SHP77 treated with DMSO at 0.1 percent for 48 hours (cell line): ENCODE results near the gene DHX29.

ENCODE experiments used
- DNase-seq: peaks from one replicate; lab custom pipeline; 2025; lab: John Stamatoyannopoulos, UW

DHX29 gene

DNA sequence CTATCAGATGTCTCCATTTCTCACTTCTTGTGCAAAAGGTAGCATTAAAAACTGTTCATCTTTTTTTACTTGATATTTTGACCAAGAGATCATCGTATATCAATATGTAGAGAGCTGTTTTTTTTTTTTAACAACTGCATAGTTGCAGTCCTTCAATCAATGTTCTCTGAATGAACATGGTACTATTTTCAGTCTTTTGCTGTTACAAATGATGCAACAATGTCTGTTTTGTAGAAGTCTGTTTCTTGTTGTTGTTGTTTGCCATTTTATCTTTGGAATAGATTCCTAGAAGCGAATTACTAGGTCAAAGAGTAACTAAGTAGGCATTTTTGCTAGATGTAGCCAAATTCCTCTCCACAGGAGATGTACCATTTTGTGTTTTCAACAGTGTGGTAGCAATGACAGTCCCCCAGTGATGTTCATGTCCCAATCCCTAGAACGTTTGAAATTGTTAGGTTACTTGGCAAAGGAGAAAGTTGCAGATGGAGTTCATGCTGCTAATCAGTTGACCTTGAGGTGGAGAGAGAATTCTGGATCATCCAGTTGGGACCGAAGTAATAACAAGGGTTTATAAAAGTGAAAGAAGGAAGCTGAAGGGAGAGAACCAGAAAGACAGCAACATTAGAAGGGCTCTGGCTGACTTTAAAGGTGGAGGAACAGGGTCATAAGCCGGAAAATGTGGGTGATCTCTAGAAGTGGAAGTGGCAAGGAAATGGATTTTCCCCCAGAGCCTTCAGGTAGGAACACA lies 6.5 kb upstream of the DHX29 start:
- DNase-seq: no peak

GRCh38 chr5:55308254-55308836 lies 851 bp upstream of the DHX29 start:
- peak; percentile 33 for DNase-seq

DNA sequence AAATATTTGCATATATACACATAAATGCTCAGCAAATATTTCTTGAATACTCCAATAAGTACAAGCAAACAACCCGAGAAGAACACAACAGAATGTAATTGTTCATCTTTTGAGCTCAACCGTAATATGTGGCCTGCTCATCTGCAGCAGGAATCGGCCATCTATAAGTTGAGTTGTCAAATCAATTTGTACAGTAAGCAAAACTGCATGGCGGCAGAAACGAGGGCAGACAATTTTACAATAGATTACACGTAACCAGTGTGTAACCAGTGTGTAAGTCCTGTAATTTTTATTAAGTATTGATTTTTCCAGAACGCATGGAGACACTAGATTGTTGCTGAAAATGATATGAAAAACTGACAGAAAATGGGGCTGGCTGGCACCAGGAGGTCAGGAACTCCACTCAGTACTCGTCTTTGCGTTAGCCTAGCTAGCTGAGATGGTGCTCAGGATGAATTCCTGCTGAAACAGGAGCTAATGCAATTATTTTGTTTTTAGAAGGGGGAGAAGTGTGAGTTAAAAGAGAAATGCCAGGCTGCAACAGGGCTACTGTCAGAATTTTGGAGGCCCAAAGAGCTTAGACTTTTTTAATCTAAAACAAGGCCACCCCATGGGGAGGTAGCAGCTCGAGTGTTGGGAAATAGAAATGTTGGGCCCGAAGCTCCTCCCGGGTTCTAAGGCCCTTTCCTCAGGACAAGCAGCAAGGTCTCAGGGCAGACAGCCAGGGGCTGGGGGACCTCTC lies 682 bp downstream of the DHX29 start:
- no peak for DNase-seq

DNA sequence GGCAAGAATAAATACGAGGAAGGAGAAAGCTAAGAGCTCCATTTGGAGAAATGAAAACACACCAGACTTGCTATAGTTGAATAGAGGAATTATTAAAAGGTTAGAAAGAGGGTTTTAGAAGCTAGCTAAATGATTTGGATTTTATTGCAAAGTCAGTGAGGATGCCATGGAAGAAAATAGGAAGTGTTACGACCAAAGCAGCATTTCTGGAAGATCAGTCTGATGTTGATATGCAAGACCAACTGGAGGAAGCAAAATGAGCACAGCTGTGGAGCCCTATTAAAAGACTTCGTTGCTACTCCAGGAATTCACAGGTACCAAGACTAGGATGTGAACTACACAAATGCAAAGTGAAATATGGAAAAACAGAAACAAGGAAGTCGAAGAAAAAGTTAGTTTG lies 2.1 kb downstream of the DHX29 start:
- no peak for DNase-seq

DNA sequence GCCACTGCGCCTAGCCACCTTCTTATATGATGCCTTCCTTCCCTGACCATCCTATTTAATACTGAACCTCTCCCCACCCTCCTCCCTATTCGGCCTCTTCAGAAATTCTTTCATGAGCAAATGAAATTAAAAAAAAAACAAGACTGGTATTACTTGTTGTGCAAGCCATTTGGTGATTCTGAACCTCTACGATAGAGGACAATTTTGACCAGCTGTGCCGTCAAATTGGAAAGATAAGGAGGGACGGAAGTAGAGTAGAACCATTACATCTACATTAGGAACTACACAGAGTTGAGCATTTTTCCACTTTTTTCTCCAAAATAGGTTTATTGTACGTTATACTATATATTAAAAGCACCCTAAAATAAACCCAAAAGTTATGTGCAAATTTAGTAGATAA lies 2.9 kb downstream of the DHX29 start:
- no peak for DNase-seq

DNA sequence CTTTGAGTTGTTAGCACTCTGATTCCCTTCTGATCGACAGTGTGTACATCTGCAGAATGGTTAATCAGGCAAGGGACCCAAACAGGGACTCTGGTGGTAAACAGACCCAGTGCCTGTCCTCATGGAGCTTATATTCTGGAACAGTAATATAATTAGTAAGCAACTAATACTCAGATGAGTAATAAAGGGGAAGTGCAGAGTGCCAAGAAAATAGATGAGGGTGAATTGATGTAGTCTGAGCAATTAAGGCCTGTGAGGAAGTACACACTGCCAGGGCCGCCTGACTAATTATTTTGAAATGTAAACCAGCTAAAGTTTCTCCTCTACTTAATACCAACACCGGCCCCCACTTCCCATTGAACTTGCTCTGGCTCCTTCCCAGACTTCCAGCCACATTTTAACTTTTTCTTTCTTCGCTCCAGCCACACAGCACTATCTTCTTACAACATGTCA lies 4.2 kb downstream of the DHX29 start:
- no peak for DNase-seq

DNA sequence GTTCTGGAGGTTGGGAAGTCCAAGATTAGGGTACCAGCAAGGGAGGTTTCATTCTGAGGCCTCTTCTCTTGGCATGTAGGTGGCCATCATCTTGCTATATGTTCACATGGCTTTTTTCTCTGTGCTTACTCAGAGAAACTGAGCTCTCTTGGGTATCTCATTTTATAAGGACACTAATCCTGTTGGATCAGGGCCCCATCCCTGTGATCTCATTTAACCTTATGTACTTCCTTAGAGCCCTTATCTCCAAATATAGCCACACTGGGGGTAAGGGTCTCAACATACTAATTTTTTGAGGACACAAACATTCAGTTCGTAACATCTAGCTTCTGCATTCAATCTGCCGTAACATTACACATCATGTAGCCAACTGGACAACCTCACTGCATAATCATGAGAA lies 6.6 kb downstream of the DHX29 start:
- DNase-seq: no peak

GRCh38 chr5:55294935-55295334 lies 12.6 kb downstream of the DHX29 start:
- DNase-seq: no peak

GRCh38 chr5:55290991-55291390 lies 16.5 kb downstream of the DHX29 start:
- no peak for DNase-seq

DNA sequence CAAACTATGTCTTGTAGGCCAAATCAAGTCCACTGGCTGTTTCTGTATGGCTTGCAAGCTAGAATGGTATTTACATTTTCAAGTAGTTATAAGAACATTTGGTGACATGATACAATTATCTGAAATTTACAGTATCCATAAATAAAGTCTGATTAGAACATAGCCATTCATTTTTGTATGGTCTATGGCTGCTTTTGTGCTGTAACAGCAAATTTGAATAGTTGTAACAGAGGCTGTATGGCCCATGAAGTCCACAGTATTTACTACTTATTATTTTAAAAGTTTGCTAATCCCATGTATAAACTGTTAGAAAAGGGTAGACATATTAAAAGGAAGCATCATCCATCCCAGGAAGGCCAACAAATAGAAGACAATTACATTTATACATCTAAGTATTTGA lies 17.7 kb downstream of the DHX29 start:
- no peak for DNase-seq

GRCh38 chr5:55286411-55286933 lies 21.0 kb downstream of the DHX29 start:
- DNase-seq: no peak

DNA sequence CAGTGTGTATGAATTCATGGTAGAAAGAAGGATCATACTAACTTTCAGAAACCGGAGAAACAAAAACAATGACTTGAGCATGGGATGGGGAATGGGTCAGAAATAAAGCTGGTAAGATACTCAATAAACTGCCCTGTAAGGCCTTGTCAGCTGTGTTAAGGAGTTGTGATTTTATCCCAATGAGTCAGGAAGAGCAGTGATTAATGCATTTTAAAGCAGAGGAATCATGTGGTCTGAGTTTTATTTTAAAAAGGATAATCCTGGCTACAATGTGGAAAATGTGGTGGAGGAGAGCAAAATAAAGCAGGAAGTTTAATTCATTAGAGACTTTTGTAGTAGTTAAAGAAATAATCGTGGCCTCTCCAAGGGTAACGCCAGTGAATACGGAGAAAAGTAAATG lies 28.7 kb downstream of the DHX29 start:
- DNase-seq: no peak

GRCh38 chr5:55276771-55277170 lies 30.7 kb downstream of the DHX29 start:
- DNase-seq: no peak

DNA sequence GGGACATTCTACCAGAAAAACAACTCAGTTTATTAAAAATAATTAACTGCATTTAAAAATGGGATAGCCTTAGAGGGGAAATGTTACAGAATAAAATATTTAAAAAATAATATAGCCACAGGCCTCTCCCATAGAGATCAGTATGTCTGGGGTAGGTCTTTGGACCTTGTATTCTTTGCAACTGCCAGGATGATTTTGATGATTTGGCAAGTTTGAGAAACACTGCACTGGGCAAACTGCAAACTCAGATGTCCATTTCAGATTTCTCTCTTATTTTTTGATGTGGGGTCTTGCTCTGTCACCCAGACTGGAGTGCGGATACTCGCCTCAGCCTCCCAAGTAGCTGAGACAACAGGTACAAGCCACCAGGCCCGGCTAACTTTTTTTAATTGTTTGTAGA lies 49.2 kb downstream of the DHX29 start:
- no peak for DNase-seq

DNA sequence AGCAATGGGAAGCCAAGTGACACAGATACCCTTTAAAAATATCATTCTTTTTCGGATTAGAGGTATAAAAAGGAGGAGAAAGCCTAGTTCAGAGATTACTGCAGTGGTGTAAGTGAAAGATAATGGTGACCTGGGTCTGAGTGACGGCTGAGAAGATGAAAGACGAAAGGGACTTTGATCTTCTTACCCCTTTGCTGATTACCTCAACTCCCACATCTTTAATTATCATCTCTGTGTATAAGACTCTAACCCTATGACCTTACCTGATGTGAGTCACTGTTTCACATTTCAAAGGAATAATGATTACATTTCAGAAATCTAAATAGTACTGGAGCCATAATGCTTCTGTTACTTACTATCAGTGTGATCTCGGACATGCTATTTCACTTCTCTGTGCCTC lies 52.7 kb downstream of the DHX29 start:
- DNase-seq: no peak

DNA sequence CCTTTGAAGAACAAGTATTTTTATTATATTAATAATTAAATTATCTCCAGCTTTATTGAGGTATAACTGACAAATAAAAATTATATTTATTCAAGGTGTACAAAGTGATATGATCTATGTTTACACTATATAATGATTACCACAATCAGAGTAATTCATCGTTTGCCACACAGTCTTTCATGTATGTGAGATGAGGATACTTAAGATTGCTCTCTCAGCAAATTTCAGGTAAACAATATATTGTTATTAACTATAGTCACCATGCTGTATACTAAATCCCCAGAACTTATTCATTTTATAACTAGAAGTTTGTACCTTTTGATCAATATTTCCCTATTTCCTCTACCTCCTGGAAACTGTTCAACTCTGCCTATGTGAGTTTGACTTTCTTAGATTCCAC lies 57.4 kb downstream of the DHX29 start:
- DNase-seq: no peak

- DNase-seq: no peak
Observed at GRCh38 chr5:55241746-55242145, 65.7 kb downstream of the DHX29 start.

DNA sequence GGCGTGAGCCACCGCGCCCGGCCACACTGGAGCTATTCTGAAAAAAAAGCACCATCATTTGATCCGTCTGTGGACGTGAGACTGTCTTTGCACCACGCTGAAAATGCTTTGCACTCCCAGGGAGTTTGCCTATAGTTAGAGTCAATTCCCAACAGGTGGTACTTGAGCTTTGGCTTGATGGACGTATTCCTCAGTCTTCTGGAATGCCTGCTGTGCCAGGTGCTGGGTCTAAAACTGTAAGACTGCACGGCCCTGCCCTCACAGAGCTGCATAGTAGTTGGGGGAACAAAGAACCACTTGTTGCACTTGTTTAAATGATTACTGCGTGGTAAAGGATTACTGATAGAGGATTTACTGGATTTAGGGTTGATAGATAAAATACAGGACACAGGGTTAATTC lies 70.7 kb downstream of the DHX29 start:
- no peak for DNase-seq

GRCh38 chr5:55234121-55234700 lies 73.3 kb downstream of the DHX29 start:
- DNase-seq: no peak

DNA sequence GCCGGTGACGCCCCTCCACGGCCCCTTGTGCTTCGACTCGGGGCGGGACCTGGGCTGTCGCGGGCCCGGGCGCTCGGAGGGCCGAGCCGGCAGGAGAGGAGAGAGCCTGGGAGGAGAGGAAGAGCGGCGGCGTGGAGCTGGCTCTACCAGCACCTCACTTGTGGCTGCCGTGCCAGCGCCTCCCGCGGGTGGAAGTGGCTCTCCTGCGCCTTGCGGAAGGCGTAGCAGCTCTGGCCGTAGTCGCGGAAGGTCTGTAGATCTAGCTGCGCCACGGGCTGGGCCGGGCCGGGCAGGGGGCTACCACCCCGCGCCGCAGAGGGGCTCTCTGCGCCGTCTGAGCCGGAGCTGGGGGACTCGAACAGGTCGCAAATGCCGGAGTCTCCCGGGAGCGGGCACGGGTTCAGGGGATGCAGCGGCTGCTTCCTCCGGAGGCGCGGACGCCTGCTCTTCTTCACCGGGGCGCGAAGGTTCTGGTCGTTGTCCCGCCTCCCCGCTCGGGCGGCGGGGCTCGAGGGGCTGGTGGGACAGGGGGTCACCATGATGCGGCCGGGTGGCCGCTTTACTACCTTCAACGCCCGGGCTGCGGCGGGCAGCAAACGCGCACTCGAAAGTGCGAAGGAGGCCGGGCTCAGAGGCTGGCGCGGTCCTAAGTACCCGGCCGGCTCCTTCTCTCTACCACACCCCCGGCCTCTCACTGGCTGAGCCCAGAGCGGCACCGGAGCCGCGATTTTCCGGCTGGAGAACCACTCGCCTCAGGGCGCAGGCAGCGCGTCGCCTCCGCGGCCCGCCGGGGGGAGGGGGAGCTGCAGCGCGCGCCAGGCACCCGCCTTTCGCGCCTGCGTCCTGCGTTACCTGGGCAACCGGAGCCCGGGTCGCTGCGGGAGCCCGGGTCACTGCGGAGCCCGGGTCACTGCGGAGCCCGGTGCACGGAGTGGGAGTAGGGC lies 74.2 kb downstream of the DHX29 start, which contains the start of gene CCNO:
Gene CCNO (minus strand): TSS at position 624 of the 944 bp plus-strand sequence. CDS start 85 bp downstream, at position 539.
- DNase-seq: peak; percentile 54

- no peak for DNase-seq
Observed at GRCh38 chr5:55232271-55232984, 75.1 kb downstream of the DHX29 start.
